Mucosa of rectum (tissue), 2 donors: ENCODE results near the gene TOR4A.
"Not testable (repeated sequence)": the region's sequence is repeated elsewhere in the genome, so short reads cannot be mapped to it uniquely, and the experiment has no call there.

ENCODE experiments used
- H3K27ac ChIP-seq, 2 donors: one replicate each; pipeline ENCODE4 v1.7.0; 2013; ENCODE audit warnings: inconsistent platforms in 2 of 2, low read depth in 2 of 2, low read length in 2 of 2
- H3K27me3 ChIP-seq, 2 donors: one replicate each; pipeline ENCODE4 v1.7.0; 2013; ENCODE audit warnings: low read length in 2 of 2; ENCODE audit not compliant: control insufficient read depth in 2 of 2, insufficient read depth in 2 of 2
- H3K36me3 ChIP-seq, 2 donors: one replicate each; pipeline ENCODE4 v1.7.0; 2013; ENCODE audit warnings: low read length in 2 of 2; ENCODE audit not compliant: control insufficient read depth in 2 of 2, insufficient read depth in 2 of 2
- H3K4me1 ChIP-seq, 2 donors: one replicate each; pipeline ENCODE4 v1.7.0; 2013; ENCODE audit warnings: low read length in 2 of 2, mild to moderate bottlenecking in 1 of 2; ENCODE audit not compliant: control insufficient read depth in 2 of 2, insufficient read depth in 2 of 2
- H3K4me3 ChIP-seq, 2 donors: one replicate each; pipeline ENCODE4 v1.7.0; 2013; ENCODE audit warnings: low read length in 2 of 2
- H3K9ac ChIP-seq, 2 donors: one replicate each; pipeline ENCODE4 v1.7.0; 2013; ENCODE audit warnings: low read length in 2 of 2, low read depth in 1 of 2, mild to moderate bottlenecking in 1 of 2
- H3K9me3 ChIP-seq, 2 donors: one replicate each; pipeline ENCODE4 v1.7.0; 2013; ENCODE audit warnings: low read length in 2 of 2; ENCODE audit not compliant: control insufficient read depth in 2 of 2
- donor health status: healthy.
- donor health status: Normal muscosa, but diverticular disease.

Gene TOR4A

GRCh38 chr9:137319739-137320551 is 42.4 kb downstream of the TOR4A start:
- Histone ChIP-seq H3K9ac (no peak overlapping the region), H3K36me3 (no peaks in the 10 kb centered on the region), H3K4me3 (no peak overlapping the region), H3K27ac (peak overlapping the region in 1 of 2 donors; percentile 38), H3K4me1 (peaks cover 5 to 7% of the 10 kb centered on the region in 2 donors), H3K9me3 (no peaks in the 10 kb centered on the region), H3K27me3 (no peaks in the 10 kb centered on the region)

GRCh38 chr9:137320555-137321384 is 43.2 kb downstream of the TOR4A start:
- Histone ChIP-seq H3K27ac (peak overlapping the region in 1 of 2 donors; percentile 38), H3K4me3 (peak overlapping the region in 1 of 2 donors; percentile 26), H3K4me1 (peaks cover 5 to 7% of the 10 kb centered on the region in 2 donors)

GRCh38 chr9:137321726-137322361 is 44.3 kb downstream of the TOR4A start:
- Histone ChIP-seq H3K9me3 (no peaks in the 10 kb centered on the region), H3K9ac (no peak overlapping the region), H3K27me3 (no peaks in the 10 kb centered on the region), H3K27ac (no peak overlapping the region), H3K4me3 (no peak overlapping the region), H3K36me3 (no peaks in the 10 kb centered on the region), H3K4me1 (peaks cover 0 to 3% of the 10 kb centered on the region in 2 donors)

More at GRCh38 chr9:137320555-137321384, 43.2 kb downstream of the TOR4A start:
- Histone ChIP-seq H3K27me3 (no peaks in the 10 kb centered on the region), H3K9ac (no peak overlapping the region), H3K36me3 (no peaks in the 10 kb centered on the region), H3K9me3 (no peaks in the 10 kb centered on the region)

- Histone ChIP-seq H3K27me3 (no peaks in the 10 kb centered on the region), H3K9me3 (peaks cover 2 to 5% of the 10 kb centered on the region in 2 donors), H3K27ac (no peak overlapping the region), H3K4me1 (peaks cover 0 to 3% of the 10 kb centered on the region in 2 donors), H3K36me3 (no peaks in the 10 kb centered on the region), H3K4me3 (no peak overlapping the region), H3K9ac (no peak overlapping the region)
Measured at GRCh38 chr9:137323531-137324331, 46.2 kb downstream of the TOR4A start.

- Histone ChIP-seq H3K4me1 (peaks cover 0 to 3% of the 10 kb centered on the region in 2 donors), H3K36me3 (no peaks in the 10 kb centered on the region), H3K27ac (no peak overlapping the region), H3K9ac (no peak overlapping the region), H3K4me3 (no peak overlapping the region), H3K9me3 (peaks cover 2 to 5% of the 10 kb centered on the region in 2 donors), H3K27me3 (no peaks in the 10 kb centered on the region)
Measured at GRCh38 chr9:137325124-137325523, 47.6 kb downstream of the TOR4A start.

- Histone ChIP-seq H3K27ac (no peak overlapping the region), H3K27me3 (no peaks in the 10 kb centered on the region), H3K4me3 (no peak overlapping the region), H3K4me1 (no peaks in the 10 kb centered on the region), H3K9me3 (peaks cover 2 to 5% of the 10 kb centered on the region in 2 donors), H3K36me3 (no peaks in the 10 kb centered on the region), H3K9ac (no peak overlapping the region)
Measured at GRCh38 chr9:137325799-137326198, 48.3 kb downstream of the TOR4A start.

- Histone ChIP-seq H3K36me3 (no peaks in the 10 kb centered on the region), H3K4me1 (no peaks in the 10 kb centered on the region), H3K27me3 (no peaks in the 10 kb centered on the region), H3K9me3 (peaks cover 2 to 5% of the 10 kb centered on the region in 2 donors), H3K27ac (peak overlapping the region in 1 of 2 donors; percentile 2), H3K4me3 (no peak overlapping the region), H3K9ac (no peak overlapping the region)
Measured at GRCh38 chr9:137326445-137327065, 49.0 kb downstream of the TOR4A start.

- not testable (repeated sequence) for H3K4me1 ChIP-seq, H3K9me3 ChIP-seq, H3K4me3 ChIP-seq, H3K27me3 ChIP-seq, H3K36me3 ChIP-seq, H3K27ac ChIP-seq, H3K9ac ChIP-seq
Measured at GRCh38 chr9:137327641-137328550, 50.4 kb downstream of the TOR4A start.
